A549 (cell line): ENCODE measurements around the gene RASGEF1C. TPM values are rescaled to one million over a fixed set of nuclear protein-coding genes. Genes with fewer than 3 reads are reported as not detected.

ENCODE experiments used
- ATAC-seq, 2 experiments: fragments of 200-7000 bp in 1 of 2; fragments of >200 bp in 1 of 2; cut with Nextera tagmentation in 1 of 2; cut with Tn5 transposase in 1 of 2; 3 replicates each; pipeline versions ENCODE4 v1.8.0 to v1.9.1; 2018 to 2020; ENCODE audit warnings: mild to moderate bottlenecking in 1 of 2, moderate library complexity in 1 of 2
- CTCF ChIA-PET: fragments of 300-600 bp; sonication (Branson Sonifier 250); formaldehyde crosslinking; extraction: SDS; loops from one replicate; lab custom pipeline; 2021; ENCODE audit warnings: antibody characterized with exemption, inconsistent platforms; lab: Yijun Ruan, JAX
- POLR2A ChIA-PET: fragments of 350-600 bp; formaldehyde crosslinking; extraction: SDS; loops from one replicate; lab custom pipeline; 2021; ENCODE audit warnings: antibody characterized with exemption, inconsistent platforms; lab: Yijun Ruan, JAX
- DNase-seq, 2 experiments: peaks; one replicate each; pipeline versions ENCODE4 v3.0.0 to v3.0.0-alpha.2; 2011 to 2016; ENCODE audit warnings: low read depth in 1 of 2, low spot score in 1 of 2
- FAIRE-seq: peaks from 2 replicates; lab custom pipeline; 2011; peaks lifted over from hg19 to GRCh38; lab: Jason Lieb, UNC
- H3K27ac ChIP-seq, 2 experiments: fragments of >200 bp; sonication (Bioruptor Twin); formaldehyde crosslinking; 3 replicates each; pipeline ENCODE4 v1.5.1; 2016 to 2017
- H3K4me1 ChIP-seq: fragments of >200 bp; sonication (Bioruptor Twin); formaldehyde crosslinking; 3 replicates; pipeline ENCODE4 v1.6.1; 2016
- H3K4me2 ChIP-seq: fragments of >200 bp; sonication (Bioruptor Twin); formaldehyde crosslinking; 3 replicates; pipeline ENCODE4 v1.6.1; 2016
- H3K4me3 ChIP-seq: fragments of >200 bp; sonication (Bioruptor Twin); formaldehyde crosslinking; 3 replicates; pipeline ENCODE4 v1.5.1; 2016
- H3K9me3 ChIP-seq: fragments of >200 bp; sonication (Bioruptor Twin); formaldehyde crosslinking; 3 replicates; pipeline ENCODE4 v1.6.1; 2016
- BHLHE40 ChIP-seq: IDR thresholded peaks from 2 replicates; pipeline ENCODE4 v1.6.1; 2012; ENCODE audit warnings: low read depth, low read length, inconsistent platforms
- CEBPB ChIP-seq, 2 experiments: fragments of >200 bp in 1 of 2; sonication (Bioruptor Twin) in 1 of 2; formaldehyde crosslinking in 1 of 2; IDR thresholded peaks; 2 replicates each; pipeline ENCODE4 v1.6.1; 2012 to 2016
- FOSB ChIP-seq: fragments of 250-450 bp; sonication (Bioruptor Pico); IDR thresholded peaks from 2 replicates; pipeline ENCODE4 v1.5.0; 2020; ENCODE audit warnings: mild to moderate bottlenecking, moderate library complexity
- FOSL2 ChIP-seq, 2 experiments: fragments of 450-650 bp in 1 of 2; fragments of >200 bp in 1 of 2; sonication (Bioruptor Twin) in 1 of 2; formaldehyde crosslinking; IDR thresholded peaks; 2 replicates each; pipeline versions ENCODE4 v1.5.0 to v1.6.1; 2016 to 2020; ENCODE audit warnings: mild to moderate bottlenecking in 1 of 2, moderate library complexity in 1 of 2
- FOXS1 ChIP-seq: fragments of 250-450 bp; sonication (Bioruptor Pico); IDR thresholded peaks from 2 replicates; pipeline ENCODE4 v1.5.0; 2020; ENCODE audit warnings: mild to moderate bottlenecking, moderate library complexity
- HEYL ChIP-seq: fragments of 250-450 bp; sonication (Bioruptor Pico); IDR thresholded peaks from 2 replicates; pipeline ENCODE4 v1.8.0; 2021; ENCODE audit warnings: mild to moderate bottlenecking, moderate library complexity
- JUN ChIP-seq, 2 experiments: fragments of >200 bp; sonication (Bioruptor Twin); formaldehyde crosslinking; IDR thresholded peaks; 2 replicates in 1 of 2; 3 replicates in 1 of 2; pipeline ENCODE4 v1.6.1; 2016 to 2017
- JUNB ChIP-seq: fragments of >200 bp; sonication (Bioruptor Twin); formaldehyde crosslinking; IDR thresholded peaks from 2 replicates; pipeline ENCODE4 v1.6.1; 2016
- MAZ ChIP-seq: fragments of 150-350 bp; IDR thresholded peaks from 2 replicates; pipeline ENCODE4 v1.6.1; 2014; ENCODE audit warnings: antibody characterized with exemption, low read depth, low read length, borderline replicate concordance
- PBX3 ChIP-seq: IDR thresholded peaks from 2 replicates; pipeline ENCODE4 v1.6.1; 2012
- PHF8 ChIP-seq: fragments of 200-600 bp; sonication (generic); IDR thresholded peaks from 2 replicates; pipeline ENCODE4 v1.6.1; 2016; ENCODE audit warnings: low read depth, mild to moderate bottlenecking, antibody characterized with exemption, moderate library complexity, borderline replicate concordance
- REST ChIP-seq: fragments of 200-600 bp; sonication (generic); IDR thresholded peaks from 2 replicates; pipeline ENCODE4 v1.6.1; 2016; ENCODE audit warnings: antibody characterized with exemption, mild to moderate bottlenecking, moderate library complexity
- SMC3 ChIP-seq: fragments of >200 bp; sonication (Bioruptor Twin); formaldehyde crosslinking; IDR thresholded peaks from 3 replicates; pipeline ENCODE4 v1.6.1; 2018; ENCODE audit warnings: inconsistent platforms
- TP53 ChIP-seq: fragments of 250-450 bp; sonication (Bioruptor Pico); IDR thresholded peaks from 2 replicates; pipeline ENCODE4 v1.5.0; 2021; ENCODE audit warnings: mild to moderate bottlenecking, moderate library complexity
- USF2 ChIP-seq: fragments of 450-650 bp; IDR thresholded peaks from 2 replicates; pipeline ENCODE4 v1.6.1; 2014; ENCODE audit warnings: antibody characterized with exemption
- ZNF302 ChIP-seq: fragments of 250-450 bp; sonication (Bioruptor Pico); IDR thresholded peaks from 2 replicates; pipeline ENCODE4 v1.9.0; 2021; ENCODE audit warnings: inconsistent platforms, mild to moderate bottlenecking, moderate library complexity
- WGBS: methylation state at CpG from one replicate; pipeline ENCODE4 v1.1.6; 2017; ENCODE audit errors: missing lambda C conversion rate; 5-methylcytosine and 5-hydroxymethylcytosine counted together
- polyA plus RNA-seq, 4 experiments: library from polyadenylated mRNA; depleted of rRNA in 3 of 4; stranded (reverse); fragments of >200 nt; fragmentation: RNase III in 1 of 4; extraction: RNeasy Plus Mini Kit Qiagen cat#74134 plus additional on column Dnase treatment in 1 of 4; gene quantifications; 2 replicates in 3 of 4; 3 replicates in 1 of 4; pipeline ENCODE4 v1.2.3, GENCODE V29; 2011 to 2017
- TF ChIP-seq, protein P1 (sequence below): fragments of >200 bp; sonication (Bioruptor Twin); formaldehyde crosslinking; IDR thresholded peaks from 3 replicates; pipeline ENCODE4 v1.6.1; 2016
- TF ChIP-seq, protein P2 (sequence below): IDR thresholded peaks from 2 replicates; pipeline ENCODE4 v1.6.1; 2012; ENCODE audit warnings: low read depth, borderline replicate concordance
- TF ChIP-seq, protein P3 (sequence below): fragments of >200 bp; sonication (Bioruptor Twin); formaldehyde crosslinking; IDR thresholded peaks from 3 replicates; pipeline ENCODE4 v1.5.1; 2016
- TF ChIP-seq, protein P4 (sequence below): IDR thresholded peaks from 2 replicates; pipeline ENCODE4 v1.6.1; 2012

Gene RASGEF1C
- polyA plus RNA-seq, 2 of the 4 experiments (the other 2 are of a cell fraction), result 0.12 TPM; not detected in 1

DNA sequence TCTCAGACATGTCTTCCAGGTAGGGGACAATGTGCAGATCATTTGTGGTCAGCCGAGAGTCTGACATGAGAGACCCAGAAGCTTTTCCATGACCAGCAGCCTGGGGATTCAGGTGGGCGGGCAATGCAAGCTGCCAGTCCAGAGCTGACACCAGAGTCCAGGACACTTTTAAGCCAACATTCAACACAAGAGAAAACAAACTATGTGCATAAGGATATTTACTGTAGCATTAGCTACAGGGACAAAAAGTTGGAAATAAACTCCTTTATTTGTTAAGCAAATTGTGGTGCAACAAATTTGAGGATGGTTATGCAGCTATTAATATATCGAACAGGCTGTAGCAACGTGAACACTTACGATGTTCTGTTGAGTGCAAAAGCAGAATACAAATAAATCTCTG lies 127.5 kb downstream of the RASGEF1C start:
- no peak overlapping the region for H3K27ac ChIP-seq
- DNase-seq (no peak), ATAC-seq (no peak), FAIRE-seq (no peak)
- H3K4me2 ChIP-seq, result no peak overlapping the region
- TF ChIP-seq REST, result no peak
- TF ChIP-seq, protein P1, sequence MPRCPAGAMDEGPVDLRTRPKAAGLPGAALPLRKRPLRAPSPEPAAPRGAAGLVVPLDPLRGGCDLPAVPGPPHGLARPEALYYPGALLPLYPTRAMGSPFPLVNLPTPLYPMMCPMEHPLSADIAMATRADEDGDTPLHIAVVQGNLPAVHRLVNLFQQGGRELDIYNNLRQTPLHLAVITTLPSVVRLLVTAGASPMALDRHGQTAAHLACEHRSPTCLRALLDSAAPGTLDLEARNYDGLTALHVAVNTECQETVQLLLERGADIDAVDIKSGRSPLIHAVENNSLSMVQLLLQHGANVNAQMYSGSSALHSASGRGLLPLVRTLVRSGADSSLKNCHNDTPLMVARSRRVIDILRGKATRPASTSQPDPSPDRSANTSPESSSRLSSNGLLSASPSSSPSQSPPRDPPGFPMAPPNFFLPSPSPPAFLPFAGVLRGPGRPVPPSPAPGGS, result no peak
- no peak for TF ChIP-seq PHF8
- no peak for TF ChIP-seq MAZ
- no peak for TF ChIP-seq JUN (IDR thresholded peaks at IDR 0.05)
- no peak for TF ChIP-seq JUNB
- ChIA-PET CTCF (interaction anchor here (1.3 to 9.1 kb wide), 2 partner anchors 10 to 173 kb away, joined by 4 to 73 read pairs; no protein-coding TSS in a partner anchor), POLR2A (interaction anchor here (0.5 kb wide), 1 partner anchor 9 kb away, joined by 3 read pairs; no protein-coding TSS in a partner anchor)
- H3K4me3 ChIP-seq, result no peak overlapping the region
- WGBS, result 64% methylated on average over 5 of the region's 5 CpGs
- peaks cover 3% of the 10 kb centered on the region; the same call in 1 of the 3 replicates for H3K9me3 ChIP-seq
- no peaks in the 10 kb centered on the region for H3K4me1 ChIP-seq

DNA sequence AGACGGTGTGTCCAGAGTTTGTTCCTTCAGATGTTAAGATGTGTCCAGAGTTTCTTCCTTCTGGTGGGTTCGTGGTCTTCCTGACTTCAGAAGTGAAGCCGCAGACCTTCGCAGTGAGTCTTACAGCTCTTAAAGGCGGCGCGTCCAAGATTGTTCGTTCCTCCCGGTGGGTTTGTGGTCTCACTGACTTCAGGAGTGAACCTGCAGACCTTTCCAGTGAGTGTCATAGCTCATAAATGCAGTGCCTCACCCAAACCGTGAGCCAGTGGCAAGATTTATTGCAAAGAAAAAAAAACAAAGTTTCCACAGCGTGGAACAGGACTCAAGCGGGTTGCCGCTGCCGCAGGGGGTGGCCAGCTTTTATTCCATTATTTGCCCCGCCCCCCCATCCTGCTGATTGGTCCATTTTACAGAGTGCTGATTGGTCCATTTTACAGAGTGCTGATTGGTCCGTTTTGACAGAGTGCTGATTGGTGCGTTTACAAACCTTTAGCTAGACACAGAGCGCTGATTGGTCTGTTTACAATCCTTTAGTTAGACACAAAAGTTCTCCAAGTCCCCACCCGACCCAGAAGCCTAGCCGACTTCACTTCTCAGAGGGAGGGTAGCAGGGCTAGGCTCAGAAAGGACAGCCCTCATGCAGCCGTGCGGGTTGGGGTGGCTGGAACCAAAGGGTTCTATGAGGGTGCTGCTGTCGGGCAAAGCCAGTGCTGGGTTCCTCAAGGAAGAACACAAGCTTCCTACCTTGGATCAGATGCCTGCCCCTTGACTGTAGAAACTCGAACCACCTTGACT lies 128.3 kb downstream of the RASGEF1C start:
- DNase-seq, result no peak
- POLR2A ChIA-PET, result no interaction called here
- H3K9me3 ChIP-seq, result peaks cover 3% of the 10 kb centered on the region; the same call in 1 of the 3 replicates
- TF ChIP-seq TP53, result no peak
- TF ChIP-seq ZNF302 (CRISPR knock-in tag), result no peak
- TF ChIP-seq BHLHE40, result no peak
- no peak for TF ChIP-seq USF2
- TF ChIP-seq FOSB (CRISPR knock-in tag), result no peak
- TF ChIP-seq SMC3, result no peak
- no peak for TF ChIP-seq PHF8
- TF ChIP-seq PBX3, result no peak
- TF ChIP-seq HEYL (CRISPR knock-in tag), result no peak
- TF ChIP-seq FOXS1 (CRISPR knock-in tag), result no peak
- TF ChIP-seq, protein P2, sequence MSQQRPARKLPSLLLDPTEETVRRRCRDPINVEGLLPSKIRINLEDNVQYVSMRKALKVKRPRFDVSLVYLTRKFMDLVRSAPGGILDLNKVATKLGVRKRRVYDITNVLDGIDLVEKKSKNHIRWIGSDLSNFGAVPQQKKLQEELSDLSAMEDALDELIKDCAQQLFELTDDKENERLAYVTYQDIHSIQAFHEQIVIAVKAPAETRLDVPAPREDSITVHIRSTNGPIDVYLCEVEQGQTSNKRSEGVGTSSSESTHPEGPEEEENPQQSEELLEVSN, result no peak
- TF ChIP-seq, protein P3, sequence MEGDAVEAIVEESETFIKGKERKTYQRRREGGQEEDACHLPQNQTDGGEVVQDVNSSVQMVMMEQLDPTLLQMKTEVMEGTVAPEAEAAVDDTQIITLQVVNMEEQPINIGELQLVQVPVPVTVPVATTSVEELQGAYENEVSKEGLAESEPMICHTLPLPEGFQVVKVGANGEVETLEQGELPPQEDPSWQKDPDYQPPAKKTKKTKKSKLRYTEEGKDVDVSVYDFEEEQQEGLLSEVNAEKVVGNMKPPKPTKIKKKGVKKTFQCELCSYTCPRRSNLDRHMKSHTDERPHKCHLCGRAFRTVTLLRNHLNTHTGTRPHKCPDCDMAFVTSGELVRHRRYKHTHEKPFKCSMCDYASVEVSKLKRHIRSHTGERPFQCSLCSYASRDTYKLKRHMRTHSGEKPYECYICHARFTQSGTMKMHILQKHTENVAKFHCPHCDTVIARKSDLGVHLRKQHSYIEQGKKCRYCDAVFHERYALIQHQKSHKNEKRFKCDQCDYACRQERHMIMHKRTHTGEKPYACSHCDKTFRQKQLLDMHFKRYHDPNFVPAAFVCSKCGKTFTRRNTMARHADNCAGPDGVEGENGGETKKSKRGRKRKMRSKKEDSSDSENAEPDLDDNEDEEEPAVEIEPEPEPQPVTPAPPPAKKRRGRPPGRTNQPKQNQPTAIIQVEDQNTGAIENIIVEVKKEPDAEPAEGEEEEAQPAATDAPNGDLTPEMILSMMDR, result no peak
- no peak for TF ChIP-seq FOSL2 (IDR thresholded peaks at IDR 0.05)
- no peak for TF ChIP-seq FOSL2 (CRISPR knock-in tag; IDR thresholded peaks at IDR 0.05)
- TF ChIP-seq CEBPB (IDR thresholded peaks at IDR 0.05), result no peak
- TF ChIP-seq, protein P4, sequence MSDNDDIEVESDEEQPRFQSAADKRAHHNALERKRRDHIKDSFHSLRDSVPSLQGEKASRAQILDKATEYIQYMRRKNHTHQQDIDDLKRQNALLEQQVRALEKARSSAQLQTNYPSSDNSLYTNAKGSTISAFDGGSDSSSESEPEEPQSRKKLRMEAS, result no peak
- ATAC-seq, result no peak
- 64% methylated on average over 20 of the region's 24 CpGs for WGBS
- no peak for FAIRE-seq
- CTCF ChIA-PET, result interaction anchor here (1.3 to 9.1 kb wide), 2 partner anchors 11 to 172 kb away, joined by 4 to 73 read pairs; no protein-coding TSS in a partner anchor
- H3K4me2 ChIP-seq, result no peak overlapping the region
- no peak overlapping the region for H3K27ac ChIP-seq
- no peaks in the 10 kb centered on the region for H3K4me1 ChIP-seq
- H3K4me3 ChIP-seq, result no peak overlapping the region
